HFFc6 (cell line): ENCODE measurements around the gene HRH1. TPM values are rescaled to one million over a fixed set of nuclear protein-coding genes. Genes with fewer than 3 reads are reported as not detected.

Experiments
- DNase-seq: peaks from one replicate; pipeline ENCODE4 v3.0.0-alpha.2; 2018
- H3K27ac Mint-ChIP-seq: 2 replicates; pipeline ENCODE4 v1.8.0; 2020; ENCODE audit warnings: mild to moderate bottlenecking, mixed read lengths
- H3K27me3 Mint-ChIP-seq: 2 replicates; pipeline ENCODE4 v1.8.0; 2021; ENCODE audit warnings: mild to moderate bottlenecking, moderate library complexity, mixed read lengths; ENCODE audit not compliant: insufficient read depth
- H3K36me3 Mint-ChIP-seq: 2 replicates; pipeline ENCODE4 v1.8.0; 2021; ENCODE audit warnings: low read depth, mixed read lengths
- H3K4me1 Mint-ChIP-seq: 2 replicates; pipeline ENCODE4 v1.8.0; 2020; ENCODE audit warnings: low read depth, mixed read lengths
- H3K4me3 Mint-ChIP-seq: 2 replicates; pipeline ENCODE4 v1.8.0; 2020; ENCODE audit warnings: mild to moderate bottlenecking, moderate library complexity, mixed read lengths
- H3K9me3 Mint-ChIP-seq: 2 replicates; pipeline ENCODE4 v1.8.0; 2020; ENCODE audit warnings: mild to moderate bottlenecking, mixed read lengths
- total RNA-seq, 6 experiments: library from RNA; stranded (reverse); fragmentation: NEBNext Ultra II Directional; extraction: Animal tissue kit (Norgen Biotek cat#: 25700); gene quantifications; 2 replicates in 1 of 6; 3 replicates in 5 of 6; pipeline ENCODE4 v1.2.3, GENCODE V29; 2021
- TF ChIP-seq, protein P1 (sequence below): fragments of 200-600 bp; sonication (generic); IDR thresholded peaks from 2 replicates; pipeline ENCODE4 v1.5.0; 2021; ENCODE audit warnings: antibody characterized with exemption, mild to moderate bottlenecking

The HRH1 gene
- total RNA-seq, 6 experiments from 2014 or later, result 4.9 to 8.4 (median 6.4) TPM

DNA sequence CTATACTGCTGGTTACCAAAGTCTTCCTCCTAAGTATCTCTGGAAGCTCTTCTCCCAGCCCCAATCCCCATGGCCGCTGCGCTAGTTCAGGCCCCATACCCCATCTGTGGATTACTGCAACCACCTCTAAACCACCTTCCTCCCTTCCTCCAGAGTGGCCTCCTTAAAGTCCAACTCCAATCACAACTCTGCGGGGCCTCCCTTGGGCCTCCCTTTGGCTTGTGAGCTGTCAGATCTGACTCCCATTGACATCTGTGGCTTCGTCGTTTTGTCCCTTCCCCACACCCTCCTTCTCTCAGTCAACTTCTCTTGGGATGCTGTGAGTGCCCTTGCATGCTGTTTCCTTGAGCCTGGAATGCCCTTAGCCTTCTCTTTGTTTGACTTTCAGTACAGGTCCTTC, 9.3 kb upstream of the HRH1 start:
- no peak overlapping the region; the same call in 1 of the 2 replicates for H3K4me3 Mint-ChIP-seq
- H3K4me1 Mint-ChIP-seq, result peaks cover 61% of the 10 kb centered on the region
- H3K27me3 Mint-ChIP-seq, result peaks cover 2% of the 10 kb centered on the region; the same call in 1 of the 2 replicates
- TF ChIP-seq, protein P1, sequence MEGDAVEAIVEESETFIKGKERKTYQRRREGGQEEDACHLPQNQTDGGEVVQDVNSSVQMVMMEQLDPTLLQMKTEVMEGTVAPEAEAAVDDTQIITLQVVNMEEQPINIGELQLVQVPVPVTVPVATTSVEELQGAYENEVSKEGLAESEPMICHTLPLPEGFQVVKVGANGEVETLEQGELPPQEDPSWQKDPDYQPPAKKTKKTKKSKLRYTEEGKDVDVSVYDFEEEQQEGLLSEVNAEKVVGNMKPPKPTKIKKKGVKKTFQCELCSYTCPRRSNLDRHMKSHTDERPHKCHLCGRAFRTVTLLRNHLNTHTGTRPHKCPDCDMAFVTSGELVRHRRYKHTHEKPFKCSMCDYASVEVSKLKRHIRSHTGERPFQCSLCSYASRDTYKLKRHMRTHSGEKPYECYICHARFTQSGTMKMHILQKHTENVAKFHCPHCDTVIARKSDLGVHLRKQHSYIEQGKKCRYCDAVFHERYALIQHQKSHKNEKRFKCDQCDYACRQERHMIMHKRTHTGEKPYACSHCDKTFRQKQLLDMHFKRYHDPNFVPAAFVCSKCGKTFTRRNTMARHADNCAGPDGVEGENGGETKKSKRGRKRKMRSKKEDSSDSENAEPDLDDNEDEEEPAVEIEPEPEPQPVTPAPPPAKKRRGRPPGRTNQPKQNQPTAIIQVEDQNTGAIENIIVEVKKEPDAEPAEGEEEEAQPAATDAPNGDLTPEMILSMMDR, result no peak
- H3K36me3 Mint-ChIP-seq, result peaks cover 9% of the 10 kb centered on the region; the same call in 1 of the 2 replicates
- DNase-seq, result no peak
- no peaks in the 10 kb centered on the region for H3K9me3 Mint-ChIP-seq
- peak overlapping the region; percentile 92 for H3K27ac Mint-ChIP-seq

DNA sequence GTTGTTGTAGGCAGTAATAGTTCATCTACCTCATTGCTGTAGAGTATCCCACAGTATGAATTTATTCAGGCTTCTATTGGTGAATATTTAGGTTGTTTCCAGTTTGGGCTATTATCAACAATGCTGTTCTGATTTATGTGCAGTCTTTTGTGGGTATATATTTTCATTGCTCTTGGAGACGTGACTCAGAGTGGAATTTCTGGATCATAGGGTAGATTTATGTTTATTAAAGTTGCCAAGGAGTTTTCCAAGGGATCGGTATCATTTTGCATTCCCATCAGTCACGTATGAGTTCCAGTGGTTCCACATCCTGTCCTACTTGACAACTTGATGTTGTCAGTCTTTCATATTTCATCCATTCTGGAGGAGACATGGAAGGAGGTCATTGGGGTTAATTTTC, 8.4 kb upstream of the HRH1 start:
- peak; percentile 85 for DNase-seq
- peaks cover 2% of the 10 kb centered on the region; the same call in 1 of the 2 replicates for H3K27me3 Mint-ChIP-seq
- no peaks in the 10 kb centered on the region for H3K9me3 Mint-ChIP-seq
- TF ChIP-seq, protein P1, result no peak; the same call in 1 of the 2 replicates
- peaks cover 4% of the 10 kb centered on the region; the same call in 1 of the 2 replicates for H3K36me3 Mint-ChIP-seq
- H3K4me3 Mint-ChIP-seq, result peak overlapping the region; percentile 60
- H3K4me1 Mint-ChIP-seq, result peaks cover 53% of the 10 kb centered on the region
- peak overlapping the region; percentile 92 for H3K27ac Mint-ChIP-seq

DNA sequence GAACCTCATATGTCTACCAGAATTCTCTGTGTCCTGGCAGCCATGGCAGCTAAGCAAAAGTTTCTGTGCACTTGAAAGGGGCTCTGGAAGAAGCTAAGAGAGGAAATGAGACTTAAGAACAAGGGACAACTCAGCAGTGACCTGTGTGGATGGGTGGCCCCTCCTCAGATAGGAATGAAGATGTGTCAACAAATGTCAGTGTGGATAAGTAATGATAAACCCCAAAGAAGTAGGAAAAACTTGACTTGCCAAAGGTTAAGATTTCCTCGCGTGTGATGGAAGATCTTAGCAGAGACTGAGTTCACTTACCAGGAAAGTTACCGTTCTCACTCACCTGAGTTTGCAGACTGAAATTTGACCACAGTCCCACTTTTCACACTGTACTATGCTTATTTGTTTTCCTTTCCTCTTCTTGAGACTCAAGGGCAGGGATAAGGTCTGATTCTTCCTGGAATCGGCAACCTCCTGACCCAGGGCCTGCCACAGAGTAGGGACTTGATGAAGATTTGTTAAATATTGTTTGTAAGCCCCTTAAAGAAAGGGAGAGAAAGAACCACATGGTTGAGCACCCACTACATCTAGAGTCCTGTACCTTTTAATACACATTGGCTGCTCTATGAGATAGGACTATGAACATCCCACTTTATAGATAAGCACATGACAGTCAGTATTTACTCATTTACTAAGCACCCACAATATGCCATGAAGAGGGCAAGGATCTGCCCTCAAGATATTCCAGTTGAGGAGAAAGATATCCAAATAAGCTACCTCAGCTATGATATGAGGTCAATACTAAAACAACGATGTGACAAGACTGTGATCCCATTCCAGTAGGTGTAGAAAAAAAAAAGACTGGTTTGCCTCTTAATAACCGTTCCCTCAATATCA, 7.3 kb upstream of the HRH1 start:
- H3K36me3 Mint-ChIP-seq, result peaks cover 4% of the 10 kb centered on the region; the same call in 1 of the 2 replicates
- DNase-seq, result no peak
- TF ChIP-seq, protein P1, result no peak
- H3K27ac Mint-ChIP-seq, result peak overlapping the region; percentile 92
- H3K4me3 Mint-ChIP-seq, result peak overlapping the region; percentile 60
- H3K9me3 Mint-ChIP-seq, result no peaks in the 10 kb centered on the region
- H3K4me1 Mint-ChIP-seq, result peaks cover 53% of the 10 kb centered on the region
- peaks cover 2% of the 10 kb centered on the region; the same call in 1 of the 2 replicates for H3K27me3 Mint-ChIP-seq

DNA sequence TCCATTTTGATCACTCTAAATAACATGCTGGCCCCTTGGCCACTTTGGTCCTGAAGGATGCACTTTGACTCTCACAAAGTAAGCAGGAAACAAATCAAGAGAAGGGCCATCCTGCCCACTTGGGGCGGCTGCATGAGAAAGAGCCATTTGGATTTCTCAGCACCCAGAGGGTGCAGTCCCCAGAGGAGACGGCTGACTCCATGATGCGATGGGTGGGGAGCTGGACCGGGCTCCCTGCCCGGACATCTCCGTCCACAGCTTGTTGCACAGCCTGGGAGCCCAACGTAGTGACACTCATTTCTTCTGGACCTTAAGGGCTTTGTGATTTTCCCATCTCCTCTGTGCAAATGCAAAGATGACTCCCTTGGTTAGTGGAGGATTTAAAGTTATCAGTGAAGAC, 4.0 kb upstream of the HRH1 start:
- no peak overlapping the region for H3K27ac Mint-ChIP-seq

DNA sequence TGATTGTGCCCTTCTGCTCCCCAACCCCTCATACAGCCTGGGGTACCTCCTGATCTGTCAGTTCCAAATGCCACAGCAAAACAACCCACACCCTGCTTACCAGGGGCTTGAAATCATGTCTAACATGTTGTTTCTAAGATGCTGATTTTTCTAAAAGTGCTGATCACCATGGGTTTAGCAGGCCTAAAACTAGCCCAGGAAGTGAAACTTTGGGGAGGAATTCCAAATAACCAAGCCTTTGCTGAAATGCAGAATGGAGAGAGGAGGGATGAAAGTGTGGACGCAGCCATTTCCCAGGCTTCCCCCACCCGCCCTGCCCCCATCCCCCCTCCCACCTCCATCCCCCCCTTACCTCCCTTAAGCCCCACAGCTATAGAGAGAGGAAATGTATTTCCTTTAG, 2.0 kb upstream of the HRH1 start:
- TF ChIP-seq, protein P1, result no peak
- Mint-ChIP-seq H3K27ac (no peak overlapping the region), H3K27me3 (peaks cover 4% of the 10 kb centered on the region), H3K36me3 (no peaks in the 10 kb centered on the region), H3K9me3 (no peaks in the 10 kb centered on the region), H3K4me3 (no peak overlapping the region), H3K4me1 (peaks cover 42% of the 10 kb centered on the region)
- no peak for DNase-seq

More for the DNA sequence above, 4.0 kb upstream of the HRH1 start:
- TF ChIP-seq, protein P1, result no peak
- Mint-ChIP-seq H3K27me3 (peaks cover 4% of the 10 kb centered on the region), H3K9me3 (no peaks in the 10 kb centered on the region), H3K4me3 (no peak overlapping the region), H3K36me3 (no peaks in the 10 kb centered on the region; the same call in 1 of the 2 replicates), H3K4me1 (peaks cover 43% of the 10 kb centered on the region)
- DNase-seq, result no peak
